Measurements from ENCODE around the gene RGS7. TPM values are rescaled to one million over a fixed set of nuclear protein-coding genes. Genes with fewer than 3 reads are reported as not detected.
"Not testable (repeated sequence)": the region's sequence is repeated elsewhere in the genome, so short reads cannot be mapped to it uniquely, and the experiment has no call there.

The RGS7 gene
- total RNA-seq, 1 donor from 2014 or later: not detected

DNA sequence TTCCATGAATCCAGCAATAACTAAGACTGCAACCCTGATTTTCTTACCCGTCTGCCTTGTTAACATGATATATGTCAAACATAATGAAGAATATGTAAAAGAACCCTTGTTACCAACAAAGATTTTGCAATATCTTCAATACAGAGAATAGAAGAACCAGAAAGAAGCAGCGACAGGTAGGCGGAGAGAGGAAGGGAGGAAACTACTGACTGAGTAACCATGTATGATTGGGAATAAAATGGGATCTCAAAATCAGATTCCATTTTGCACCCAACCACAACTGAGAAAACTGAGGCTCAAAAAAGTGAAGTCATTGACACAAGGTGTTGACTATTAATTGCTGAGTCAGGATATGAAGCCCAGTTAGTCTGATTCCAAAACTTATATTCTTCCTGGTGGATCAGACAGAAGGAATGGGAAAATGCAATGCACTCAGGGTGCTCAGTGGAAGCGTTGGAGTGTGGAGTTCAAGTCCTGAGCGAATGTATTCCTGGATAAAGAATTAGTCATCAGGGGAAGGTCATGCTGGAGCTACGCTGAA, 451.7 kb downstream of the RGS7 start:
- no peak for DNase-seq
- no peak for ATAC-seq
- intact Hi-C loops (cut with micrococcal nuclease): no loop called here

GRCh38 chr1:240895424-240895823, 461.6 kb downstream of the RGS7 start:
- DNase-seq; intact Hi-C loops (cut with micrococcal nuclease); ATAC-seq: not testable (repeated sequence)

GRCh38 chr1:240888787-240889048, 468.3 kb downstream of the RGS7 start:
- no peak for ATAC-seq
- no peak for DNase-seq
- intact Hi-C loops (cut with micrococcal nuclease): no loop called here

DNA sequence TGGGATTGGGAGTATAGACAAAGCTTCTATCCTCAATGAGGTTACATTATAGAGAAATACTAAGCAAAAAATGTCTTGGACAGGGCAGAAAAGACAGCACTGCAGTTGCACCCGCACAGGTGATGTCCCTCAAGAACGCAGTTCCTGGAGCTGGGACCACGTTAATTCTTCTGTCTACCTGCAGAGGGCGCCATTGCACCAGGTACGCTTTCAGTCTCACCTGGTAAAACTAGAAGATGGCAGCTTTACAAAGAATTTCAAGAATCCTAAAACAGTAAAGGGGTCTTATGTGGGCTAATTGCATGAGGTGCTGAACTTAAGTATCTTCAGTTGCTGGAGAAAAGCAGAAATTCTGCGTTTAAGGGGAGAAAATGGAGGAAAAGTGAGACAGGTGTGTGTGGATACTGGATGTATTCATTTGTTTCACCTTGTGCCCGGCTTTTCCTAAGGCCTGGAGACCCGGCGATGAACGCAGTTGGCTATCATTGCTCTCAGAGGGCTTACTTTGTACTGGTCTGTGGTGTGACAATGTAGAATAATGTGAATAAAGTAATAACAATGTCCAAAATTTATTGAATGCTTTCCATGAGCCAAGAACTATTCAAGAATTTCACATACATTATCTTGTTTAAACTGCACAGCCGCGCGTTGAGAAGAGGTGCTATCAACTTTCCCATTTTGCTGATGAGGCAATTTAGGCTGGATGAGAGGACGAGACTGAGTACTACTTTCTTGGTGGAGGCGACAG, 468.8 kb downstream of the RGS7 start:
- intact Hi-C loops (cut with micrococcal nuclease): no loop called here
- ATAC-seq (no peak), DNase-seq (no peak)

GRCh38 chr1:240883490-240883889, 473.5 kb downstream of the RGS7 start:
- no peak for DNase-seq

GRCh38 chr1:240882656-240883308, 474.2 kb downstream of the RGS7 start:
- not testable (repeated sequence) for DNase-seq

More at GRCh38 chr1:240883490-240883889, 473.5 kb downstream of the RGS7 start:
- intact Hi-C loops (cut with micrococcal nuclease): no loop called here
- ATAC-seq: no peak

GRCh38 chr1:240878631-240879030, 478.4 kb downstream of the RGS7 start:
- intact Hi-C loops (cut with micrococcal nuclease): no loop called here
- ATAC-seq (no peak), DNase-seq (no peak)

More at GRCh38 chr1:240882656-240883308, 474.2 kb downstream of the RGS7 start:
- intact Hi-C loops (cut with micrococcal nuclease); ATAC-seq: not testable (repeated sequence)

GRCh38 chr1:240877605-240878004, 479.4 kb downstream of the RGS7 start:
- DNase-seq (no peak), ATAC-seq (no peak)
- intact Hi-C loops (cut with micrococcal nuclease): no loop called here

- DNase-seq: no peak
- no peak for ATAC-seq
- intact Hi-C loops (cut with micrococcal nuclease): no loop called here
Measured at GRCh38 chr1:240876071-240876470, 480.9 kb downstream of the RGS7 start.

DNA sequence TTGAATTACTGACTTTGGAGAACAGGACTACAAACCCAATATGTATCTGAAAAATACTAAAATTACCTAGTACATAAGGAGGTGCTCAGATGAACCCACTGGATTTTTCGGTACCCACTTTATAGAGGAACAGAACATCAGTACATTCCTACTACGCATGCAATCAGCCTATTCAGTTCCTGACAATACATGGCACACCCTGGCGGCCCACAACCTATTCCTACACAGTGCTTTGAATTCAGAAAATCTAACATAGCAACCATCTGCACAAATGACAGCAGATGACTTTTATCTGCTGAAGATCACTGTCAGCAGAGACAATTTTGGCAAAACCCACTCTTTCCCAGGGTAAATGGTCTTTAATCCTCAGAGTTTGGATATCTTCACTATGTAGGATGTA, 487.9 kb downstream of the RGS7 start:
- ATAC-seq (no peak), DNase-seq (no peak)
- intact Hi-C loops (cut with micrococcal nuclease): no loop called here

- ATAC-seq: no peak
- intact Hi-C loops (cut with micrococcal nuclease): no loop called here
Measured at GRCh38 chr1:240866724-240867123, 490.3 kb downstream of the RGS7 start.

GRCh38 chr1:240860023-240860422, 497.0 kb downstream of the RGS7 start:
- ATAC-seq: no peak
- no peak for DNase-seq
- intact Hi-C loops (cut with micrococcal nuclease): no loop called here

More at GRCh38 chr1:240866724-240867123, 490.3 kb downstream of the RGS7 start:
- no peak for DNase-seq

GRCh38 chr1:240854367-240854766, 502.6 kb downstream of the RGS7 start:
- no peak for DNase-seq
- no peak for ATAC-seq
- intact Hi-C loops (cut with micrococcal nuclease): no loop called here

- DNase-seq: no peak
- ATAC-seq: no peak
- intact Hi-C loops (cut with micrococcal nuclease): no loop called here
Measured at GRCh38 chr1:240847325-240847724, 509.7 kb downstream of the RGS7 start.

DNA sequence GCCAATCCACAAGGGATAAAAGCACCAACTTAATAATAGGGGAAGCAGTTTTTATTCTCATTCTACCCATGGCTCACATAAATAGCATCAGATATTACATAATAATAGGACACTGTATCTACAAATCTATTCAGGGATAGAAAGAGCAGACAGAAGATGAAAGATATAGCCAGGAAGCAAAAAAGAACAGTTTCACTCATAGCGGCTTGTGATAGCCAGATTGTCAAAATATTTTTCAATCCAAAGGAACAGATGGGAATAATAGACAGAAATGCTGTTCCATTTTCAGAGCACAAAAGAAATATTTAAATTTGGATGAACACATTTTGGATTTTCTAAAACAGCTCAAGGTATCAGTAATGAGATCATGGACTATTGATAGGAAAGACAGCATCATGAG, 512.5 kb downstream of the RGS7 start:
- intact Hi-C loops (cut with micrococcal nuclease): no loop called here
- no peak for ATAC-seq
- DNase-seq: no peak

DNA sequence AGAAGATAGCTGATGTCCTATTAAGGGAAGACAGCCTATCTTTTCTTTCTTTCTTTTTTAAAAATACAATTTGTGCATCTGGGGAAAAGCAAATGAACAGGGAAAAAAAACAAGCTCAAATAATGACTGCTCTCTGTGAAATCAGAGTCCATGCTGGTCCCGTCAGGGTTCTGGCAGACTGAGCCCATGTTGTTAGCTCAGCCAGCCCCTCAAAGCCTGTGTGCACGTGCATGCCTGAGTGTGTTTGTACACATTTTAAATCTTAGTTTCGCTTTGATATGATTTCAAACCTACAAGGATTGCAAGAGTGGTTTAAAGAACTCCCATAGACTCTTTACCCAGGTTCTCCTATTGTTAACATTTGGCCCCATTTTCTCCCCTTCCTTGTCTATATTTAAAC, 513.2 kb downstream of the RGS7 start:
- no peak for ATAC-seq
- intact Hi-C loops (cut with micrococcal nuclease): no loop called here
- DNase-seq: no peak

DNA sequence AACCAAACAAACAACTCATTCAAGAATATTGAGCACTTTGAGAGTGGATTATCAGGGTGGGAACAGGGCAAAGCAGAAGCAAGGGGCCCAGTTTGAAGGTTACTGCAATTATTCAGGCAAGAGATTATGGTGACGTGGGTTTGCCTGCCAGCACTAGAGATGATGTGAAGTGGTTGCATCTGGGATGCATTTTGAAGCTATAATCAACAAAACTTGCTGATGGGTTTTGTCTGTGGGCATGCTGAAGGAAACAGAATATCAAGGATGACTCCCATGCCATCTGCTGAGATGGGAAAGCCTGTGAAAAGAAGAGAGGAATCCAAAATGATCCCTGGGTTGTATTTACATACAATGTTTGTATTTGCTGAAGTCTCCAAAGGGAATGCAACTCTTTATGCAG, 520.7 kb downstream of the RGS7 start:
- intact Hi-C loops (cut with micrococcal nuclease): no loop called here
- no peak for ATAC-seq

DNA sequence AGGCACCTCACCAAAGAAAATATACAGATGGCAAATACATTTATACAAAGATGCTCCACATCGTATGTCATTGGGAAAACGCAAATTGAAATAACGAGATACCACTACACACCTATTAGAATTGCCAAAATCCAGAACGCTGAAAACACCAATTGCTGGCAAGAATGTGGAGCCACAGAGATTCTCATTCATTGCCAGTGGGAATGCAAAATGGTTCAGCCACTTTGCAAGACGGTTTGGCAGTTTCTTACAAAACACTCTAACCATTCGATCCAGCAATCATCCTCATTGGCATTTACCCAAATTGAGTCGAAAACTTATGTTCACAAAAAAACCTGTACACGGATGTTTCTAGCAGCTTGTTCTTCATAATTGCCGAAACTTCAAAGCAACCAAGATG, 521.7 kb downstream of the RGS7 start:
- intact Hi-C loops (cut with micrococcal nuclease): no loop called here
- ATAC-seq (no peak), DNase-seq (no peak)

More for the DNA sequence above, 520.7 kb downstream of the RGS7 start:
- no peak for DNase-seq

- intact Hi-C loops (cut with micrococcal nuclease): no loop called here
- ATAC-seq (no peak), DNase-seq (no peak)
Measured at GRCh38 chr1:240833075-240833474, 523.9 kb downstream of the RGS7 start.

DNA sequence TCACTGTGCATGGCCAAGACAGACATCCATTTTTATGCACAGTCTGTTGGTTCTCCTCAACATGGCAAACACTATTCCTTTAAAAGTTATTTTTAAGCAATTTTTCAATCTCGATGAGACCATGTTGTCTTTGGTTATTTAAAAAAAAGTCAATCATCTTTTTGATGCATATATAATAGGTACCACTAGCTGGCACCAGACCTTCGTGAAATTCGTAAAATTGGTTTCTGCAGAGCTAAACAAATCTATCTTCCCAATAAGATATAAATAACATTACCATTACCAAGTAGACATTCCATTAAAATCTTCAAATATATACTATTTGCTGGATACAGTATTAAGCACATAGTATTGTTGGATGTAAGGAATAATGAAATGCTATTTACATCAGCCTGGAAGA, 525.1 kb downstream of the RGS7 start:
- DNase-seq: no peak
- no peak for ATAC-seq
- intact Hi-C loops (cut with micrococcal nuclease): no loop called here

GRCh38 chr1:240831191-240831631, 525.8 kb downstream of the RGS7 start:
- intact Hi-C loops (cut with micrococcal nuclease): no loop called here
- no peak for ATAC-seq
- no peak for DNase-seq
